ENCODE measurements around the gene SGTA. TPM values are rescaled to one million over a fixed set of nuclear protein-coding genes. Genes with fewer than 3 reads are reported as not detected.

Gene SGTA
- 55.9 and 64.4 TPM in 2 replicates for total RNA-seq (ENCODE audit: low replicate concordance)
- long read RNA-seq, transcript SGTA-201 (12 exons, 2,330 nt) = major isoform, 21 of 25 reads
- long read RNA-seq, partial matches to known transcripts = 2 of 25 reads
- long read RNA-seq, other reads (novel, unspliced or antisense) = 2 of 25 reads

- peak within 1 kb of the TSS; percentile 92 for H3K4me3 Mint-ChIP-seq
- peaks cover 3% of the 10 kb centered on the region for H3K9me3 Mint-ChIP-seq
- H3K36me3 Mint-ChIP-seq = no peaks in the 10 kb centered on the region
- peak; percentile 97 for DNase-seq (ENCODE audit: extremely low spot score, unreplicated experiment)
- H3K27ac Mint-ChIP-seq = peak within 1 kb of the TSS; percentile 98
- peaks cover 32% of the 10 kb centered on the region for H3K4me1 Mint-ChIP-seq (ENCODE audit: unreplicated experiment)
- no peaks in the 10 kb centered on the region for H3K27me3 Mint-ChIP-seq
- TF ChIP-seq CTCF (conservative IDR thresholded peaks at IDR 0.05) = peak; percentile 64
Measured at GRCh38 chr19:2782936-2783780, at the start of gene SGTA. Gene SGTA (minus strand): TSS chr19:2783273. CDS start chr19:2769068, 14,205 bp downstream.

- H3K27ac Mint-ChIP-seq = no peak overlapping the region
- no peaks in the 10 kb centered on the region for H3K27me3 Mint-ChIP-seq
- no peaks in the 10 kb centered on the region for H3K4me1 Mint-ChIP-seq (ENCODE audit: unreplicated experiment)
- H3K9me3 Mint-ChIP-seq = peaks cover 9% of the 10 kb centered on the region
- DNase-seq (ENCODE audit: extremely low spot score, unreplicated experiment) = no peak
- no peak overlapping the region for H3K4me3 Mint-ChIP-seq
- H3K36me3 Mint-ChIP-seq = peaks cover 53% of the 10 kb centered on the region
- TF ChIP-seq CTCF (conservative IDR thresholded peaks at IDR 0.05) = no peak
Measured at GRCh38 chr19:2827840-2828489, 44.9 kb upstream of the SGTA start.

GRCh38 chr19:2827022-2827421 lies 43.9 kb upstream of the SGTA start:
- Mint-ChIP-seq H3K27ac (no peak overlapping the region), H3K4me1 (ENCODE audit: unreplicated experiment) (no peaks in the 10 kb centered on the region), H3K9me3 (peaks cover 5% of the 10 kb centered on the region), H3K4me3 (no peak overlapping the region), H3K27me3 (no peaks in the 10 kb centered on the region), H3K36me3 (peaks cover 44% of the 10 kb centered on the region)
- no peak for TF ChIP-seq CTCF (conservative IDR thresholded peaks at IDR 0.05)
- DNase-seq (ENCODE audit: extremely low spot score, unreplicated experiment) = no peak

GRCh38 chr19:2824129-2824528 lies 41.1 kb upstream of the SGTA start:
- H3K27me3 Mint-ChIP-seq = no peaks in the 10 kb centered on the region
- peaks cover 5% of the 10 kb centered on the region for H3K9me3 Mint-ChIP-seq
- DNase-seq (ENCODE audit: extremely low spot score, unreplicated experiment) = no peak
- H3K36me3 Mint-ChIP-seq = peaks cover 31% of the 10 kb centered on the region
- H3K27ac Mint-ChIP-seq = no peak overlapping the region
- H3K4me3 Mint-ChIP-seq = no peak overlapping the region
- no peak for TF ChIP-seq CTCF (conservative IDR thresholded peaks at IDR 0.05)
- no peaks in the 10 kb centered on the region for H3K4me1 Mint-ChIP-seq (ENCODE audit: unreplicated experiment)

GRCh38 chr19:2823646-2824045 lies 40.6 kb upstream of the SGTA start:
- peaks cover 5% of the 10 kb centered on the region for H3K9me3 Mint-ChIP-seq
- TF ChIP-seq CTCF (conservative IDR thresholded peaks at IDR 0.05) = no peak
- H3K4me3 Mint-ChIP-seq = no peak overlapping the region
- H3K4me1 Mint-ChIP-seq (ENCODE audit: unreplicated experiment) = no peaks in the 10 kb centered on the region
- H3K36me3 Mint-ChIP-seq = peaks cover 29% of the 10 kb centered on the region
- no peak overlapping the region for H3K27ac Mint-ChIP-seq
- DNase-seq (ENCODE audit: extremely low spot score, unreplicated experiment) = no peak
- H3K27me3 Mint-ChIP-seq = no peaks in the 10 kb centered on the region
